Measurements from ENCODE around the gene SIL1. TPM values are rescaled to one million over a fixed set of nuclear protein-coding genes. Genes with fewer than 3 reads are reported as not detected.

The SIL1 gene
- total RNA-seq, 1 experiment from 2014 or later, result 114 TPM

DNA sequence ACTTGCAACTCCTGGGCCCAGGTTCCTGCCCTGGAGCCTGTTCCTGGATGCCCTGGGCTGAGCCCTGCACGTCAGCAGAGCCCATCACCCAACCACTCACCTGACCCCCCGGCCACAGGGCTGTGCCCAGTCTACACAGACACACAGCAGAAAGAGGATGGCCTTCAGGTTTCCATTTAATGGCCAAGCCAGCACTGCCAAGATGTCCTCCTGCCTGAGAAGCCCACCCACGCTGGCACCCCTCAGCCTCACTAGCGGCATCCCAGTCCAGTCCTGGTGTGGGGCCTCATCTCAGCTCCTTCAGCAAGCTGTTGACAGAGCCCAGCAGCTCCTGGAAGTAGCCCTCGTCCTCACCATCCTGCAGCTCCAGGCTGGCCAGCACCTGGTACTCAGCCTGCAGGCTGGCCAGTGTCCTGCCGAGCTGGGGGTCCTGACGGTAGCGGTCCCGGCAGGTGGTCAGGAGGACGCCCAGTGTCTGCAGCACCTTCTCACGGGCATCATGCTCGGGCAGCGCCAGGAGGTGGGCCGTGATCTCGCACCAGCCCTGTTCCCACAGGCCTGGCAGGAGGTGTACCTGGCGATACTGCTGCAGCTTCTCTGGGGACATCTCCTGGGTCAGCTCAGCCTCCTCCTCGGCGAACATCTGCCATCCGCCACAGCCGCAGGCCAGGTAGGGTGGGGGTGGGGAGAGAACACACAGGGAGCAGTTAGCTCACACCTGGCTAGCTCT, 251.2 kb downstream of the SIL1 start:
- peaks cover 44% of the 10 kb centered on the region for H3K36me3 Mint-ChIP-seq (ENCODE audit: insufficient read depth, unreplicated experiment)
- H3K27ac Mint-ChIP-seq (ENCODE audit: low read depth, unreplicated experiment), result no peak overlapping the region
- BruUV-seq (replicated peaks), result TSS peak; percentile 77

GRCh38 chr5:138946241-138946623, 251.9 kb downstream of the SIL1 start:
- H3K27ac Mint-ChIP-seq (ENCODE audit: low read depth, unreplicated experiment), result no peak overlapping the region
- intact Hi-C loops (cut with micrococcal nuclease), result no loop called here
- no TSS peak for BruUV-seq (replicated peaks)
- TF ChIP-seq, protein P1, sequence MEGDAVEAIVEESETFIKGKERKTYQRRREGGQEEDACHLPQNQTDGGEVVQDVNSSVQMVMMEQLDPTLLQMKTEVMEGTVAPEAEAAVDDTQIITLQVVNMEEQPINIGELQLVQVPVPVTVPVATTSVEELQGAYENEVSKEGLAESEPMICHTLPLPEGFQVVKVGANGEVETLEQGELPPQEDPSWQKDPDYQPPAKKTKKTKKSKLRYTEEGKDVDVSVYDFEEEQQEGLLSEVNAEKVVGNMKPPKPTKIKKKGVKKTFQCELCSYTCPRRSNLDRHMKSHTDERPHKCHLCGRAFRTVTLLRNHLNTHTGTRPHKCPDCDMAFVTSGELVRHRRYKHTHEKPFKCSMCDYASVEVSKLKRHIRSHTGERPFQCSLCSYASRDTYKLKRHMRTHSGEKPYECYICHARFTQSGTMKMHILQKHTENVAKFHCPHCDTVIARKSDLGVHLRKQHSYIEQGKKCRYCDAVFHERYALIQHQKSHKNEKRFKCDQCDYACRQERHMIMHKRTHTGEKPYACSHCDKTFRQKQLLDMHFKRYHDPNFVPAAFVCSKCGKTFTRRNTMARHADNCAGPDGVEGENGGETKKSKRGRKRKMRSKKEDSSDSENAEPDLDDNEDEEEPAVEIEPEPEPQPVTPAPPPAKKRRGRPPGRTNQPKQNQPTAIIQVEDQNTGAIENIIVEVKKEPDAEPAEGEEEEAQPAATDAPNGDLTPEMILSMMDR (IDR thresholded peaks at IDR 0.05; ENCODE audit: unreplicated experiment), result no peak
- H3K36me3 Mint-ChIP-seq (ENCODE audit: insufficient read depth, unreplicated experiment), result peaks cover 47% of the 10 kb centered on the region
- ChIA-PET CTCF (interaction anchor here (0.7 to 1.3 kb wide), 4 partner anchors 12 to 324 kb away, joined by 3 to 4 read pairs (median 4); no protein-coding TSS in a partner anchor), POLR2A (interaction anchor here (1.1 kb wide), 1 partner anchor 9 kb away, joined by 4 read pairs; no protein-coding TSS in a partner anchor)
- H3K9me3 Mint-ChIP-seq (ENCODE audit: unreplicated experiment), result no peaks in the 10 kb centered on the region
- no peaks in the 10 kb centered on the region for H3K4me1 Mint-ChIP-seq (ENCODE audit: insufficient read depth, unreplicated experiment)
- no peak for DNase-seq (ENCODE audit: unreplicated experiment)
- H3K4me3 Mint-ChIP-seq (ENCODE audit: unreplicated experiment), result no peak overlapping the region
- H3K27me3 Mint-ChIP-seq (ENCODE audit: insufficient read depth, unreplicated experiment), result no peaks in the 10 kb centered on the region

More for the DNA sequence above, 251.2 kb downstream of the SIL1 start:
- no peaks in the 10 kb centered on the region for H3K27me3 Mint-ChIP-seq (ENCODE audit: insufficient read depth, unreplicated experiment)
- H3K4me1 Mint-ChIP-seq (ENCODE audit: insufficient read depth, unreplicated experiment), result no peaks in the 10 kb centered on the region
- intact Hi-C loops (cut with micrococcal nuclease), result no loop called here
- POLR2A ChIA-PET, result interaction anchor here (1.1 kb wide), 1 partner anchor 8 kb away, joined by 4 read pairs; no protein-coding TSS in a partner anchor
- CTCF ChIA-PET, result interaction anchor here (0.6 to 1.3 kb wide), 6 partner anchors 13 to 323 kb away, joined by 3 to 4 read pairs (median 4); no protein-coding TSS in a partner anchor
- no peak overlapping the region for H3K4me3 Mint-ChIP-seq (ENCODE audit: unreplicated experiment)
- TF ChIP-seq, protein P1 (IDR thresholded peaks at IDR 0.05; ENCODE audit: unreplicated experiment), result no peak
- DNase-seq (ENCODE audit: unreplicated experiment), result no peak
- H3K9me3 Mint-ChIP-seq (ENCODE audit: unreplicated experiment), result no peaks in the 10 kb centered on the region

DNA sequence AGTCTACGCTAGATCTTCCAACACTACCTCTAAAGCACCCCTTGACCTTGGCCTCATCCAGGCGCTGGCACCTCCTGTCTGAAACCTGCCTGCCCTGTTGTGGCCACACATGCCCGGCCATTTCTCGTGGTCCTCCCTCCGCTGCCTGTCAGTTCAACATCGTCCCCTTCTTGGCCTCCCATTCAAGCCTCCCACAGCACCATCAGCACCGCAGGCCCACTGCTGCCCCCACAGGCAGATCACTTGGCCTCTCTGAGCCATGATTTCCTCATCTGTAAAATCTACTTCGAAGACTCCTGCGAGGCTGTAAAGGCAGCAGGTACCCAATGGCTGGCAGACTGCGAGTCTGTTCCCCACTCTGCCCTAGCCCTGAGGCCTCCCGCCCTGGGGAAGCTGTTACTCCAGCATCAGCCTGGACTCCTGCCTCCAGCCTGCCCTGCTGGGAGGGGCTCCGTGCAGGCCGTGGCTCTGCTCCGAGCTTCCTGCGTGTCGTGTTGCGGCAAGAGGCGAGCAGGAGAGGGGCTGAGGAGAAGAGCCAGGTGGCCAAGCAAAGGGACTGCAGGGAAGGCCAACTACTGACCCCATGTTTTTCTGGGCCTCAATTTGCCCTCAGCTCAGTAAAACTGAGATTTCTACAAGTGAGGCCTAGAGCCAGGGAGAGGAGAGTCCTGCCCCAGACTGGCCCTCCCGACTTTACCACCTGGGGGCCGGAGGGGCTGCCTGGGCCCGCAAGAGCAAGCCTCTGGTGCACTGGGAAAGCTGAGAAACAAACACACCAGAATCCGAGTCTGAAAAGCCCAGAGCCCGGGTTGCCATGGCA, 252.5 kb downstream of the SIL1 start:
- no peak overlapping the region for H3K4me3 Mint-ChIP-seq (ENCODE audit: unreplicated experiment)
- ChIA-PET CTCF (interaction anchor here (0.6 to 1.3 kb wide), 2 partner anchors 120 to 316 kb away, joined by 4 read pairs; no protein-coding TSS in a partner anchor), POLR2A (interaction anchor here (1.1 kb wide), 1 partner anchor 9 kb away, joined by 4 read pairs; no protein-coding TSS in a partner anchor)

More for the DNA sequence above, 252.5 kb downstream of the SIL1 start:
- no TSS peak for BruUV-seq (replicated peaks)
- intact Hi-C loops (cut with micrococcal nuclease), result no loop called here
- DNase-seq (ENCODE audit: unreplicated experiment), result no peak
- Mint-ChIP-seq H3K9me3 (ENCODE audit: unreplicated experiment) (no peaks in the 10 kb centered on the region), H3K27ac (ENCODE audit: low read depth, unreplicated experiment) (no peak overlapping the region), H3K36me3 (ENCODE audit: insufficient read depth, unreplicated experiment) (peaks cover 44% of the 10 kb centered on the region), H3K27me3 (ENCODE audit: insufficient read depth, unreplicated experiment) (no peaks in the 10 kb centered on the region), H3K4me1 (ENCODE audit: insufficient read depth, unreplicated experiment) (no peaks in the 10 kb centered on the region)
- TF ChIP-seq, protein P1 (IDR thresholded peaks at IDR 0.05; ENCODE audit: unreplicated experiment), result no peak

Data from MCF 10A (cell line).